ENCODE results near the gene SMYD4.

The SMYD4 gene

GRCh38 chr17:1785930-1786329 lies 43.8 kb downstream of the SMYD4 start (continued):
- TF ChIP-seq ZBTB26 (tag by site-specific recombination; optimal IDR thresholded peaks at IDR 0.05), result no peak
- TF ChIP-seq SALL2 (tag by site-specific recombination; IDR thresholded peaks at IDR 0.05; ENCODE audit: borderline replicate concordance), result no peak
- no peak for TF ChIP-seq ZFP69B (tag by site-specific recombination; IDR thresholded peaks at IDR 0.05)
- no peak for TF ChIP-seq ZNF354C (tag by site-specific recombination; IDR thresholded peaks at IDR 0.05; ENCODE audit: borderline replicate concordance, low read depth)
- no peak for TF ChIP-seq WT1 (tag by site-specific recombination; IDR thresholded peaks at IDR 0.05)
- no peak for TF ChIP-seq ZNF341 (tag by site-specific recombination; IDR thresholded peaks at IDR 0.05; ENCODE audit: low read depth)

GRCh38 chr17:1783834-1784611 lies 45.7 kb downstream of the SMYD4 start:
- peaks cover 25 to 76% of the 10 kb centered on the region in 2 experiments for H3K36me3 ChIP-seq (ENCODE audit: control insufficient read depth in 2 of 2, insufficient read depth in 1 of 2, low read length in 2 of 2)
- POLR2A ChIA-PET, result interaction anchor here (1.0 to 1.7 kb wide), 6 partner anchors 11 to 100 kb away, joined by 3 to 18 read pairs (median 3); partner anchors contain the start of gene SERPINF1
- CTCF ChIA-PET, result interaction anchor here (0.6 to 8.9 kb wide), 26 partner anchors 9 to 562 kb away, joined by 3 to 104 read pairs (median 5); partner anchors contain the start of genes RPA1, SERPINF1, SMYD4 and WDR81
- TF ChIP-seq ZNF654 (tag by site-specific recombination; IDR thresholded peaks at IDR 0.05; ENCODE audit: low read depth) (peak; percentile 46), ZNF398 (tag by site-specific recombination; IDR thresholded peaks at IDR 0.05) (no peak), ZNF157 (tag by site-specific recombination; IDR thresholded peaks at IDR 0.05) (no peak), ZNF777 (tag by site-specific recombination; IDR thresholded peaks at IDR 0.05; ENCODE audit: borderline replicate concordance) (no peak), ZNF660 (tag by site-specific recombination; IDR thresholded peaks at IDR 0.05) (0 out of 2 replicates have a peak, but pooled peaks have one; percentile 43), ZNF692 (tag by site-specific recombination; IDR thresholded peaks at IDR 0.05) (peak; percentile 59), CTCF (tag by site-specific recombination; IDR thresholded peaks at IDR 0.05) (peak; percentile 62; the same call in 1 of the 2 replicates)
- no peak overlapping the region for H3K27ac ChIP-seq (ENCODE audit: extremely low read depth, low read depth, low read length)
- H3K4me3 ChIP-seq (ENCODE audit: low read depth, low read length), result no peak overlapping the region
- peaks cover 11% of the 10 kb centered on the region for H3K4me1 ChIP-seq (ENCODE audit: control insufficient read depth, insufficient read depth, low read length)
- no peaks in the 10 kb centered on the region for H3K9me3 ChIP-seq (ENCODE audit: control insufficient read depth, insufficient read depth, low read depth, low read length)

GRCh38 chr17:1783271-1783670 lies 46.4 kb downstream of the SMYD4 start:
- CTCF ChIA-PET, result interaction anchor here (0.9 to 8.9 kb wide), 19 partner anchors 10 to 243 kb away, joined by 3 to 104 read pairs (median 6); partner anchors contain the start of genes RPA1, SERPINF1, SMYD4 and WDR81

More at GRCh38 chr17:1783271-1783670, 46.4 kb downstream of the SMYD4 start:
- H3K36me3 ChIP-seq (ENCODE audit: control insufficient read depth in 2 of 2, insufficient read depth in 1 of 2, low read length in 2 of 2), result peaks cover 29 to 81% of the 10 kb centered on the region in 2 experiments
- no peaks in the 10 kb centered on the region for H3K9me3 ChIP-seq (ENCODE audit: control insufficient read depth, insufficient read depth, low read depth, low read length)
- no peak overlapping the region for H3K27ac ChIP-seq (ENCODE audit: extremely low read depth, low read depth, low read length)
- H3K4me1 ChIP-seq (ENCODE audit: control insufficient read depth, insufficient read depth, low read length), result peaks cover 11% of the 10 kb centered on the region
- TF ChIP-seq HOXA7 (CRISPR knock-in tag; IDR thresholded peaks at IDR 0.05; ENCODE audit: borderline replicate concordance) (no peak), ZNF274 (IDR thresholded peaks at IDR 0.05; ENCODE audit: low read length) (no peak), ZNF274 (tag by site-specific recombination; IDR thresholded peaks at IDR 0.05; ENCODE audit: borderline replicate concordance) (no peak), ZNF433 (tag by site-specific recombination; IDR thresholded peaks at IDR 0.05; ENCODE audit: low read depth) (no peak), ZNF140 (tag by site-specific recombination; IDR thresholded peaks at IDR 0.05) (no peak), ZNF404 (tag by site-specific recombination; IDR thresholded peaks at IDR 0.05) (no peak), OVOL3 (tag by site-specific recombination; IDR thresholded peaks at IDR 0.05) (no peak), ZNF416 (tag by site-specific recombination; IDR thresholded peaks at IDR 0.05) (no peak), ZSCAN16 (tag by site-specific recombination; IDR thresholded peaks at IDR 0.05) (no peak), KLF8 (tag by site-specific recombination; IDR thresholded peaks at IDR 0.05) (no peak), ZNF114 (tag by site-specific recombination; IDR thresholded peaks at IDR 0.05) (no peak), SP2 (tag by site-specific recombination; IDR thresholded peaks at IDR 0.05) (no peak), ZNF354C (tag by site-specific recombination; IDR thresholded peaks at IDR 0.05; ENCODE audit: borderline replicate concordance, low read depth) (no peak)
- H3K4me3 ChIP-seq (ENCODE audit: low read depth, low read length), result no peak overlapping the region
- POLR2A ChIA-PET, result interaction anchor here (0.6 to 1.7 kb wide), 7 partner anchors 10 to 99 kb away, joined by 3 to 18 read pairs (median 3); partner anchors contain the start of gene SERPINF1

All from HEK293 (cell line).